ENCODE measurements around the gene EIF4H. TPM values are rescaled to one million over a fixed set of nuclear protein-coding genes. Genes with fewer than 3 reads are reported as not detected.

EIF4H gene
- total RNA-seq, 2 donors from 2014 or later: 207 to 213 TPM

GRCh38 chr7:74236284-74236683 lies 62.1 kb downstream of the EIF4H start:
- intact Hi-C loops (cut with DNase I): no loop called here
- DNase-seq (ENCODE audit: low spot score): no peak

- intact Hi-C loops (cut with DNase I): no loop called here
- DNase-seq (ENCODE audit: low spot score): no peak
Observed at GRCh38 chr7:74240482-74240881, 66.3 kb downstream of the EIF4H start.

- intact Hi-C loops (cut with DNase I): no loop called here
- no peak for DNase-seq (ENCODE audit: low spot score)
Observed at GRCh38 chr7:74242122-74242443, 67.9 kb downstream of the EIF4H start.

- no peak for DNase-seq (ENCODE audit: low spot score)
- intact Hi-C loops (cut with DNase I): no loop called here
Observed at GRCh38 chr7:74246497-74246896, 72.3 kb downstream of the EIF4H start.

Small RNA genes lying within 50 kb of the gene (microRNA-seq; reads per million reads assigned to microRNA genes)
- 96.8 to 115 reads per million in 2 donors for gene MIR590 (ENCODE audit: borderline microRNAs expressed in 2 of 2)

Other genes starting within 250 kb of the EIF4H start
- 100 to 1,000 TPM; 354 to 999 TPM for gene ELN, start 146.2 kb upstream of the EIF4H start, total RNA-seq
- gene LIMK1, start 90.6 kb upstream of the EIF4H start, total RNA-seq: 10 to 100 TPM; 19.4 to 22.3 TPM
- 1 to 10 TPM; 8.2 to 8.3 TPM for gene LAT2, start 35.6 kb downstream of the EIF4H start, total RNA-seq
- 10 to 100 TPM; 12.5 to 12.8 TPM for gene RFC2, start 80.0 kb downstream of the EIF4H start, total RNA-seq
- 10 to 100 TPM; 16.1 to 26.6 TPM for gene CLIP2, start 115.1 kb downstream of the EIF4H start, total RNA-seq

Data from posterior vena cava (tissue), 2 donors.